Activated gamma-delta T cell (primary cell): ENCODE results near the gene CALR.
A peak's percentile ranks its signal among the peaks of the same experiment; 100 is the strongest.
"Not testable (repeated sequence)": the region's sequence is repeated elsewhere in the genome, so short reads cannot be mapped to it uniquely, and the experiment has no call there.

Experiments
- DNase-seq: peaks from one replicate; lab custom pipeline; 2025; lab: John Stamatoyannopoulos, UW
- total RNA-seq, 2 donors: gene quantifications; one replicate each; lab custom pipeline; 2026; lab: John Stamatoyannopoulos, UW

CALR gene
- total RNA-seq, result 338 to 486 reads per million in 2 donors

DNA sequence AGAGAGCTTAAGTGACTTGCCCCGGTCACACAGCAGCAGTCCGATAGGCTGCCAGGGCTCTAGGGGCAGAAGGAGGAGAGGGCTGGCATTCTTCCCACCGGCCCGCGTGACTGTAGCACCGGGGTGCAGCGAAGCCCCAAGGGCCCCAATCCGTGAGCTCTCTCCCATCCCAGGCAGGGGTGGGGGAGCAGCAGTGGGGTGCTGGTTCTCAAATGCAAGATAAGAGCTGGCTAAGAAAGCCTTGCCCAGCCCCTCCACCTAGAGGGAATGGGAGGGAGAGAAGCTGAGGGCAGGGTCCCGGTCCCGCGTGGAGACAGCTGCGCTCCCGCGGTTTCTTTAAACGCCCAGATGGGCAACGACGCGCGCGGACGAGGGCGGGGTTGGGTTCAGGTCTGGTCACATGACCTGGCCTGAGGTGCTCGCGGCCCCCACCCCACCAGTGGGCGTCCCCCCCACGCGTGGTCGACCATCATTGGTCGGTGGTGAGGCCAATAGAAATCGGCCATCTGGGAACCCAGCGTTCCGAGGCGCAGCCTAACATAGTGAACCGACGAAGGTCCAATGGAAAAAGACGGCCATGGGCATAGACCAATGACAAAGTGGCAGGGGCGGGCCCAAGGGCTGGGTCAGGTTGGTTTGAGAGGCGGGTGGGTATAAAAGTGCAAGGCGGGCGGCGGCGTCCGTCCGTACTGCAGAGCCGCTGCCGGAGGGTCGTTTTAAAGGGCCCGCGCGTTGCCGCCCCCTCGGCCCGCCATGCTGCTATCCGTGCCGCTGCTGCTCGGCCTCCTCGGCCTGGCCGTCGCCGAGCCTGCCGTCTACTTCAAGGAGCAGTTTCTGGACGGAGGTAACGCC lies at the start of gene CALR:
Gene CALR, plus strand, starts transcription at position 683 of the 852 bp plus-strand sequence. Its CDS starts 71 bp downstream, at position 754.
- DNase-seq, result peak; percentile 96

DNA sequence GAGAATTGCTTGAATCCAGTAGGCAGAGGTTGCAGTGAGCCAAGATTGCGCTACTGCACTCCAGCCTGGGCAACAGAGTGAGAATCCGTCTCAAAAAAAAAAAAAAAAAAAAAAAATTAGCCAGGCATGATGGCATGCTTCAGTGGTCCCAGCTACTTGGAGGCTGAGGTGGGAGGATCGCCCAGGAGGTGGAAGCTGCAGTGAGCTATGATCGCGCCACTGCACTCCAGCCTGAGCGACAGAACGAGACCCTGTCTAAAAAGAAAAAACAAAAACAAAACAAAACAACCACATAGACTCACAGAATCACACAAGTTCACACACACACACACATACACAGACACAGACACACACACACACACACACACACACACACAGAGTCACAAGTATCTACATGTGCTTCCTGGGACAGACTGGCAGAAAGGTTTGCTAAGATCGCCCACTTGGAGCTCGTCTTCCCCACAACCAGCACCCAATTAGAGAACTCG lies 48.1 kb upstream of the CALR start:
- DNase-seq, result not testable (repeated sequence)

DNA sequence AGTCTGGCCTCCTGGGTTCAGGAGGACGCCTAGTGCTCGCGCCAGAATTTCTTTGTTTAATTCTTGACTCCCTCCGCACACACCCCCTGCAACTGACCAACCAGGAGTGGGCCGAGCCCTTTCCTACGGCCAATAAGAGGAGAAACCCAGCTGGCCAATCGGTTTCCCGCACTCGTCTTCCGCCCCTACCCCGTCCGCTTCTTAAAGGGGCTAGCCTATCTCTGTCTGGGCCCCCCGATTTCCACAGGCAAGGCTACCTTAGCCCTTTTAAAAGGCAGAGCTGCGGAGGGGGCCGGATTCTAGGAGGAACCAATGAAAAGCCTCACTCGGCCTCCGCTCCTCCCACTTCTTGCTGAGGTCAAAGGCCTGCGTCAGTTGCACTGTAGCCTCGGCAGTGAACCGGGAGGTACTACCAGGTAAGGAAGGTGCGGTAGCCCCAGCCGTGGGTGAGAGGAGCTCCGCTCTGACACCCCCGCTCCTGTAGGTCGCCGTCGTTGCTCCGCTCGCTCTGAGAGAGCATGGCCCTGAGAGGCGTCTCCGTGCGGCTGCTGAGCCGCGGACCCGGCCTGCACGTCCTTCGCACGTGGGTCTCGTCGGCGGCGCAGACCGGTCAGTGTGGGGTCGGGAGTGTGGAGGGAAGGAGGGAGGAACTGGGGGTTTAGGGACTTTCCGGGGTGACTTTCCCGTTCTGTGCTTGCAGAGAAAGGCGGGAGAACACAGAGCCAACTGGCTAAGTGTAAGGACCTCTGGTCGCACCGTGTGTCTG lies 47.4 kb upstream of the CALR start, which contains the start of gene GCDH:
Gene GCDH, plus strand, starts transcription at position 374 of the 766 bp plus-strand sequence. Its CDS starts 145 bp downstream, at position 519.
- peak; percentile 55 for DNase-seq

DNA sequence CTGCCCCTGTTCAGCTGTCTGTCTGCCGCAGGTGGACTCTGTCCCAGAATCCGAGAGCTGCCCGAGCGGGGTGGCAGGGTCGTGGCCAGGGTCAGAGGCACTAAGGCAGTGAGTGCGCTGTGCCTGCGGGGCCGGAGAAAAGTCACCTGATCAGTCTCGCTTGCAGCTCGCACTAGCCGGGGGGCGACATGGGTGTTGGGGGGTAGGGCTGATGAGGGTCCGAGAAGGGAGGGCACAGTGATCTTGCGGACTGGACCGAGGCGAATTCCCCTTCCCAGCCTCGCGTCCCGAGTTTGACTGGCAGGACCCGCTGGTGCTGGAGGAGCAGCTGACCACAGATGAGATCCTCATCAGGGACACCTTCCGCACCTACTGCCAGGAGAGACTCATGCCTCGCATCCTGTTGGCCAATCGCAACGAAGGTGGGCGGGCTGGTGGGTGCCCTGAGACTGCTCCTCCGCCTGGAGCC lies 46.8 kb upstream of the CALR start:
- DNase-seq, result no peak

DNA sequence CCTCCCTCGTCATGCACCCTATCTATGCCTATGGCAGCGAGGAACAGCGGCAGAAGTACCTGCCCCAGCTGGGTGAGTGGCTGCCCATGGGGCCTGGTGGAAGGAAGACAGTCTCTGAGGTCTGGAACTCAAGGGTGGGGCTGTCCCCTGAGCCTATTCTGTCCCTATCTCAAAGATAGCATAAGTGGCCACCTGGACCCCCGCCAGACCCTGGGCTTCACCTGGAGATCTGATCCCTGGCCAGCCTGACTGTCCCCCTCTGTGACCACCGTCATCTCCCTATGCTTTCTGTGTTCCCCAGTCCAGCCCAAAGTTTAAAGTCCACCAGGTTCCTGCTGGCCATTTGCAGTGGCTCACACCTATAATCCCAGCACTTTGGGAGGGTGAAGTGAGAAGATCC lies 44.8 kb upstream of the CALR start:
- DNase-seq, result no peak

DNA sequence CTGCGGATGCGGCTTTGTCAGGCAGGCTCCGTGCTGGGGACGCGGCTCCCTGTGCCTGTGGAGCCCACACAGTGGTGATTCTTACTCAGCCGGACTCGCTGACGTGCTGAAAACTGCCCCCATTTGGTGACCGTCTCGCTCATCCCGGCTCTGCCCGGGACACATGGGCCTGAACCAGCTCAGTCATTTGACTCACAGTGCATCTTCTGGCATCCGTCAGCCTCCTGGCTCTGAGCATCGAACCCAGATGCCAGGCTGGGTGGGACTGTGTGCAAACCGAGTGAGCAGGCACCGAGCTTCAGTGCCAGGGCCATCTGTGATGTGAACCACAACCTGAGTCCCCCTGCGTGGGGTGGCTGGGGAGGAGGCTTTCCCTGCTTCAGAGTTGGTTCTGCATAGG lies 41.9 kb upstream of the CALR start:
- DNase-seq, result no peak

DNA sequence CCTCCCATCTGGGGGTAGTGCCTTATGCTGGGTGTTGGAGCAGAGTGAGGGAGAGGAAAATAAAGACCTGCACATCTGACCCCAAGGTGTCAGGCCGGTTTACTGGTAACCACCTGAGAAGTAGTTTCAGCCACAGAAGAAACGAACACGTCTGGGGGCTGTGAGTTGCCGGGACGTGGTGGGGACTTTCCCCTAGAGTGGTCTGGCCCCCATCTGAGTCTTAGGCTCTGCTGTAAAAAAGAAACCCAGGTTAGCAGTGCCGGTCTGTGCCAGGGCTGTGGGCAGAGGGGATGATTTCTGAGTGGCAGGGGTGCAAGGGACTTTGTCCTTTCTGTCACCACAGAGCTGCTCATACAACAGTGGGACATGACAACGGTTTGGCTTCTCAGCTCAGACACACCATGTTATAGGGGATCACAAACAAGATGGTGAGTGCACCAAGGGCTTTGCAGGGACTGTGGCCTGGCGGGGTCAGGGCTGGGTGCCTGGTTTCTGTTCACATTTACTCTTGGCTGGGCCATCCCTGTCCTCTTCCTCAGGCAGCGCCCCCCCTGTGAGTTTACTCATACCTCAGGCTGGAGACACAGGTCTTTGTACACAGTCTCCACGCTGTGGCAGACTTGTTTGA lies 38.4 kb upstream of the CALR start:
- DNase-seq, result no peak

DNA sequence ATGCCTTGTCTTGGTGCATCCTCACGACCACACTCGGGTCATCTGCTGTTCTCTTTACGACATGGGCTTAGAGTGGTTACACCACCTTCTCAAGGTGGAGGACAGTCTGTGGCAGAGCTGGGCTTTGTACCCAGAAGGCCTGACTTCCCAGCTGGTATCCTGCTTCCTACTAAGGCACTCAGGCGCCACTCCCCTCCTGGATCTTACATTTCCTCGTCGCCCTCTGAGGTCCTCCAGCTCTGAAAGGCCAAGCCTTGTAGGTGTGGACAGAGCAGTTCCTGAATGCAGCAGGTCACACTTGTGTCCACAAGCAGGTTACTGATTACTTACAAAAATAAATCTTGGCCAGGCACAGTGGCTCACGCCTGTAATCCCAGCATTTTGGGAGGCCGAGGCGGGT lies 31.2 kb upstream of the CALR start:
- DNase-seq, result no peak

DNA sequence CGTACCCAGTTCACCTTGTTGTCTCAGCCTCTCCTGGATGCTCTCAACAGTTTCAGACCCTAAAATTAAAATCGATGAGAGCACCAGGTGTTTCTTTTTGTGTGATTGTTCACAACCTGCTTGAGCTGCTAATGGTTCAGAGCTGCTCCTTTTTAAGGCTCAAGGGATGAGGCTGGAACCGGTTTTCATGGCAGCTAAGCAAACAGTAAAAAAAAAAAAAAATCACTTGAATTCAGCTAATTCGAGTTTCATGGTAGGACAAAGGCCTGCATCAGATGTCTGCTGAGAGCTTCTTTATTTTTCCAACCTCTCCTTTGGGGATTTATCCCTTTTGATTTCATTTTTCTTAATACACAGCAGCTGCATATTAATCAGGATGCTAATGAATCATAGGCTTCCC lies 25.8 kb upstream of the CALR start:
- no peak for DNase-seq

DNA sequence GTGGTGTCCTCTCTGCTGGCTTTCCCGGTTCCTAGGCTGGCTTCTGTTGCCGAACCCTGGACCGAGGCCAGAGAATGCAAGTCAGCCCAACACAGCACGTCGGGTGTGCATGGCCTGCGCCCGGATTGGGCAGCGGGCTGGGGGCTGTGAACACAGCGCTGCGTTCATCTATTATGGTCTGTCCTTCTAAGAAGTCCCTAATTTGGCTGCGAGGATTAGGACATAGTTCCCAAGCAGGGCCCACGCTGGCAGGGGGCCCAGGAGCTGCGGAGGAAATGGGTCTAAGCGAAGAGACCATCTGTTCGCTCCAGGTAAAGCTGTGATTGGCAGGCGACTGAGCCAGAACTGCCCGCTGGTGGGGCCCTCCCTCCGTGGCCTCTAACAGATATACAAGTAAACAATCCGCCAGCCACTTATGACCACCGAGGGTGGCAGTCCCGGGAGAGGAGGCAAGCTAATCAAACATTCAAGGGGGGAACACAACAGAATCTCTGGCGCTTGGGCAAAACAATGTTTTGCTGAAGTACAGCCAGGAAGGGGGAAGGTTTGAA lies 25.3 kb upstream of the CALR start:
- no peak for DNase-seq

DNA sequence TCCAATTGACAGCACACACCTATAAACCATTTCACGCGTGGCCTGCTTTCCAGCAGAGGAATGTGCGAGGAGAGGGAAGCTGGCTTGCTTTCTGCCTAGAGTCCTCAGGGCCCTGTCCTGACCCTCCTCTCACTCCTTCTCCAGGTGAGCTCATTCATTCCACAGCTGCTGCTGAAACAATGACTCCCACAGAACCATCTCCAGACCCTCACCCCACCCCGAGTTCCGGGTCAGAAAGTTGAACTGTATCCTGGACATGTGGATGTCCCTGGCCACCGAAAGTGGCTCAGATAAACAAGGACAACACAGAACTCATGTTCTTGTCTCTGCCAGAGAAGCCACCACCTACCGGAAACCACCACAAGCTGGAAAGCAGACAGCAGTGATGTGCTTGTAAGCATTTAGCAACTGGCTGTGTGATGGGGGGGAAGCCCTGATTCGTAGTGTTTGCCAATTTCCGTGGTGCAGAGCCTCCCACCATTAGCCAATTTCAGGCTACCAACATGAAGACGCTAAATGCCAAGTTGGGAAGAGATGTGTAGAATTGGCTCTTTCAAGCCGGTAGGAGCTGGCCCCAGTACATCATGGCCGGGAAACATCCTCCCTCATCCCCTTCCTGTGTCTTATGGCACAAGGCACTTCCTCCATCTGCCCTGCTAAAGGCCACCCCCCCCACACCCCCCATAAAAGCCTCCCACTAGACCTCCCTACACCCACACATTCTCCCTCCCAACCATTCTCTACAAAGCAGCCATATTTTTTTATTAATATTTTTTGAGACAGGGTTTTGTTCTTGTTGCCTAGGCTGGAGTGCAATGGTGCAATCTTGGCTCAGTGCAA lies 24.3 kb upstream of the CALR start:
- DNase-seq, result no peak

DNA sequence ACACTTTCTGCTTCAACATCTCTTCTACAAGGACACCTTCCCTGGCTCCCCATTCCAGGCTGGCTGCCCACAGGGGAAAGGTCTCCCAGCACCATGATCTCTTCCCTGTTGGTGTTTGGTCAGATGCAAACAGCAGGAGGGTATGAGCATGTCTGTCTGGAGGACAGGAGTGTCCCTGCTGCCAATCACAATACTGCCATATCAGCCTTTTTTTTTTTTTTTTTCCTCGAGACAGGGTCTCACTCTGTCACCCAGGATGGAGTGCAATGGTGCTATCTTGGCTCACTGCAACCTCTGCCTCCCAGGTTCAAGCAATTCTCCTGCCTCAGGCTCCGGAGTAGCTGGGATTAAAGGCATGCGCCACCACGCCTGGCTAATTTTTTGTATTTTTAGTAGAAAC lies 22.5 kb upstream of the CALR start:
- DNase-seq, result not testable (repeated sequence)

DNA sequence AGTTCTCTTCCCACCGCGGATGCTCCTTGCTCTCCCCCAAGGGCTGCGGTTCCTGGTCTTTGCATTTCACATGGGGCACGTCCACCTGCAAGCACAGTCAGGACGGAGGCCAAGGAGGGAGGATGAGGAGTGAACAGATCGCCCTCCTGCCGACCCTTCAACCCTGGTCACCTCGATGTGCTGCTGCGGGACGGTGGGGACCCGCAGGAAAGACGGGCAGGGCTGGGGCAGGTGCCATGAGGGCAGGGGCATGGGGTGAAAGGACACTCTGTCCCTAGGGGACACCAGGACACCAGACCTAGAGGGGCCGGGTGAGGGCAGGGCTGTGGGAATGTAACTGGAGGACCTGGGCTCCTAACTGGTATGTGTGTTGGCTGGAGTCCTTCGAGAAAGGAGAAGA lies 20.2 kb upstream of the CALR start:
- DNase-seq, result no peak

DNA sequence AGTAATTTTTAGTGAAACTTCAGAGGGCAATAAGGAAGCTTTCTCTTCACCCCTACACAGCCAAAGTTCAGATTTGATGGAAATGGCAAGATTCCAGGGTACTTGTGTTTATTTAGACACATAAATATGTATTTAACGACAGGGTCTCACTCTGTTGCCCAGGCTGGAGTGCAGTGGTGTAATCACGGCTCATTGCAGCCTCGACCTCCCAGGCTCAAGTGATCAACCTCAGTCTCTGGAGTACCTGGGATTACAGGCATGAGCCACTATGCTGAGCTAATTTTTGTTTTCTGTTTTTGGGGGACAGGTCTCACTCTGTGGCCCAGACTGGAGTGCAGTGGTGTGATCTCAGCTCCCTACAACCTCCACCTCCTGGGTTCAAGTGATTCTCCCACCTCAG lies 17.4 kb upstream of the CALR start:
- no peak for DNase-seq

DNA sequence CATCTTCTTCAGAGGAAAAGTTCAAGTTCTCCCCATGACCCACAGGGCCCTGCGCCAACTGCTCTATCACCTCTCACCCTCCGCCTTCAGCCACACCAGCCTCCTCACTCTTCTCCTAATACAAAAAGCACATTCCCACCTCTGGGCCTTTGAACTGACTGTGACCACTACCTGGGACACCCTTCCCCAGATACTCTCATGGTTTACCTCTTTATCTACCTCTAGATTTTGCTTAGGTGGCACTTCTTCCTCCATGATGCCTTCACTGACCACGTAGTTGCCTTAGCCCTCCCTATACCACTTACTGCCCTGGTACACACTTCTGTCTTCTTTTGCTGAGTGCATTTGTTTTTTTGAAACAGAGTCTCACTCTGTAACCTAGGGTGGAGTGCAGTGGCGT lies 15.4 kb upstream of the CALR start:
- DNase-seq, result no peak

DNA sequence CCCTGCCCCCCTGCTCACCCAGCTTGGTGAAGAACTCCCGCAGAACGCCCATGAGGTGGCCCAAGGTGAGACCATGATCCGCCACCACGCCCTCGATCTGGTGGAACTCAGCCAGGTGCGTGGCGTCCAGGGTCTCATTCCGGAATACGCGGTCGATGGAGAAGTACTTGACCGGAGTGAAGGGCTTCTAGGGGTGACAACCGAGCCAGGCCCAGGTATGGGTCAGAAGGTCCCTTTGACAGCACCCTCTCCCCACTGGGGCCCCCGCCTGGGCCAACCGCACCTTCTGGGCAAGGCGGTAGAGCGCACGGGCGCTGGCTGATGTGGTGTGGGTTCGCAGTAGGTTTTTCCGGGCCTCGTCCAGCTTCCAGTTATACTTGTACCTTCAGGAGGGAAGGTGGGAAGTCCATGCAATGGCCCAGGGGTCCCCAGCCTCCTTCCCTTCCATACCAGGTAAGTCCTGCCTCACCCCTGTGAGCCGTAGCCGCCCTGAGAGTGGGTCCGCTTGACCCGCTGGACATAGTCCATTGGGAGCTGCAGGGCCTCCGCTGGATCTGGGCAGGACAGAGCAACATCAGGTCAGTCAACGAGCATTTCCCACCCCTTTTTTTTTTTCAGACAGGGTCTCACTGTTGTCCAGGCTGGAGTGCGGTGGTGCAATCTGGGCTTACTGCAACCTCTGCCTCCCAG lies 13.6 kb upstream of the CALR start:
- no peak for DNase-seq

DNA sequence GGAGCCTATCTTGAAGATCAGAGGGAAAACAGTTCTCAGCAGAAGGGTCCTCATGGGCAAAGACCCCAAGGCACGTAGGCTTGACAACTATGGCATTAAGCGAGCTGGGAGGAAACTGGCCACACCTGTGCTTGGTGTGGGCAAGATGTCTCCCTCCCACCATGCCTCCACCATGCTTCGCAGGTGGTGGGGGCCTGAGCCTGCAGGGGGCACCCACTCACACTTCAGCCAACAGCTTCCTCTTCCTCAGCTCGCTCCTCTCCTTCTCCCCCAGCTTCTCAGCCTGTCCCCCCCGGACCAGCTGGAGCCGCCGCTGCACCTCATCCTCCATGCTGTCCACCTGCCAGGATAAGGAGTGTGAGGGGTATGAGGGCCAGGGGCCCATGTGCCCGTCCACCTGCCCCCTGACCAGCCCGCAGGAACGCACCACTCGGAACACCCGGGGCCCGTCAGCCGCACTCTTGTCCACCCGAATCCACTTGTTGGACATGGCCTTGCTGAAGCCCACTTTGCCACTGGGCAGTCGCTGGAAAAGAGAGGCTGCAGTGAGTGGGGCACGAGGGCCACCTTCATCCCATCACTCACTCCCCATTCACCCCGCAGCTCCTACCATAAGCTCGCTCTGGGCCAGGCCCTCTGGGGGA lies 8.3 kb upstream of the CALR start:
- no peak for DNase-seq

DNA sequence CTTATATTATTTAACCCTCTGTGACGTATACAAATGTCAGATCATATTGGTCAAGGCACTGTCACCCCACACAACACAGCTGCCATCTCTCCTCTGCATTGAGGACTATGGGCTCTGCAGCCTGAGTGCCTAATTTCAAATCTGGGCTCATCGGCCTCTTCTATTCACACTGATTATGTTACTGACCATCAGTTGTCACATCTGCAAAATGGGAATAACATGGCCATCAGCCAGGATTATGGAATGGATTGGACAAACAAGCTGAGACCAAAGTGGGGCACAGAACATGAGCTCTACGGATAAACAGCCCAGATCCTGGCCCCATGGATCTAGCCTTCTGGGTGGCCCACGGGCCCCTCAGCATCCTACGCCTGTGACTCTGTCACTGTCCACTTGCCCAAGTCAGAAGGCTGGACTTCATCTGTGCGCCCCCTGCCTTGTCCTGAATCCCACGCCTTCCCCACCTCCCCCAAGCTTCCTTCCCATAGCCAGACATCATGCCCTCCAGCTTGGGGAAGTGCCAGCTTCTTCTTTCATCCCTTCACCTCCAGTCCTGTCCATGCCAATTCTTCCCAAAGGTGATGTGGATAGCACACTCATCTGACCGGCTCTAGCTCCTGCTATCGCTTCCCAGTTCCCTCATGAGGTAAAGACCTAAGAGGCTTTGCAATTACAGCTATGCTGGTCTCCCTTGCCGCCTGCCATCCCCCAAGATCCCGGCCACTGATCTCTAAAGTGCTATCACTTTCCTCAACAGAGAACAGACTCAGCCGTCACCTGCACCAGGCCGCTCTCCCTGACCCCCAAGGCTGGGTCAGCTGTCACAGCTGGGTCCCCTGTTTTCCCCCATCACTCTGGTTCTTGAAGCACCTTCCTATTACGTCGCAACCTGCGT lies 5.8 kb upstream of the CALR start:
- DNase-seq, result no peak
